Stimulated activated CD4-positive, alpha-beta T cell treated with anti-CD3 and anti-CD28 coated beads, Interleukin-15, amount 100 ng/mL, for 48 hours (primary cell): ENCODE results near the gene HMGCS2.
A peak's percentile ranks its signal among the peaks of the same experiment; 100 is the strongest.
"Not testable (repeated sequence)": the region's sequence is repeated elsewhere in the genome, so short reads cannot be mapped to it uniquely, and the experiment has no call there.

Experiments used
- DNase-seq, 2 donors: peaks; one replicate each; pipeline ENCODE4 v3.0.0-alpha.2; 2020; ENCODE audit warnings: low read depth in 2 of 2

The HMGCS2 gene

DNA sequence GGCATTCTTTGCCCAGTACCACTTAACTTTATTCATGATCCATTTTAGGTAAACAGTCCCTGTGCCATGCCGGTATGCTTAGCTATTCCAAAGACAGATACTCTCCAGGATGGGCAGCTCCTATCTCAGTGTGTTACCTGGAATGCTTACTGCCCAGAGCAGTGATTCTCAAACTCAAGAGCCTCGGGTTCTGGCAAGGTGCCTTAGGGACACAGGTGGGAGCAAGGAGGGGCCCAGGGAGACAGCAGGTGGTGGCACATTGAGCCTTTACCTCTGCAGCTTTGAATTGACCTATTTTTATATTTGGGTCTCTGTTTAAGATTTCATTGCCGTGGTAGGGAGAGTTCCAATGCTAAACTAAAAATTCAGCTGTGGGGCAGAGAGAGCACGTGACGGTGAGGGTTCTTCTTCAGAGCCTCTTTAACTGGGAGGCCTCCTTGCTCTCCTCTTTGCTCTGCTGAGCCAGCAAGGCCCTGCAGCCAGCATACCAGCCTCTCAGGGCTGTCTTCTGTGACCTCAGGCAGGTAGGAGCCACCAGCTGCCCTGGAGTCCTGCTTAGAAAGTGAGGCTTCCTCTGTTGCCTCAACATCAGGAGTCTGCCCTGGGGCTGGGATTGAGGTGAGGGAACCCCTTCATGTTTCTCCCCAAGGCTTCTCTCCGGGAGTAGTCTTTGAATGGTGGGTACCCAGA is 36.8 kb downstream of the HMGCS2 start:
- no peak for DNase-seq

DNA sequence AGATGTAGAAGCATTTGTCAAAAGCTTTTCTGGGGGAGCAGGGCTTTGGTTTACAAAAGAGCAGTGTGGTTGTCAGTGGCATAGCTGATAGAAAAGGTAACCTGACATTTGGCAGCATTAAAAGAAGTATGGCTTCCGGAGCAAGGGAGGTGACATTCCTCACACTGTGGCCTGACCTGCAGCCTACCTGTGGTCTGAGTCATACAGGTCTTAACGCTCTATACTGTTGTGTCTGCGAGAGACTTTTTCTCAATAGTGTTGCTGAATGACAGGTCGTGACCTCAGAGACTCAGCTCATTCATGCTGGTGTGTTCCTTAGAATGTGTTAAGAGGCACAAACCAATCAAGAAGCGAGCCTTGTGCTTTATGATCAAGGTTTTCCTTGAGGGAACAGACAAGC is 37.6 kb downstream of the HMGCS2 start:
- DNase-seq = no peak

DNA sequence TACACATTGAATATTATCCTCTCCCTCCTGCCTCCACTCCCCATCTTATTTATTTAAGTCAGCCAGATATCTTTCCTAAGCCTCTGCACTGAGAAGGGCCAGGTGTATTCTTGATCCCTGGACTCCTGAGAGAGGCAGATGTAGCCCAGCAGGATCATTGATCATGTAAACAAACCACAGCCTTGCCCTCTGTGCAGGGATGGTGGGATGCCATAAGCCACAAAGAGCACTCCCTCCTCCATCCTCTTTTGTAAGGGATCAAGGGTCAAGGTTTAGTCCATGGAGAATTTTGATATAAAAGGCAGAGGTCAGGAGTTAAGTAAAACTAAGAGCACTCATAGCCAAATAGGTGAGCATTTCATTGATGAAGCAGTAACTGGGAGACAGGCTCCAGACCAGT is 39.7 kb downstream of the HMGCS2 start:
- no peak for DNase-seq

DNA sequence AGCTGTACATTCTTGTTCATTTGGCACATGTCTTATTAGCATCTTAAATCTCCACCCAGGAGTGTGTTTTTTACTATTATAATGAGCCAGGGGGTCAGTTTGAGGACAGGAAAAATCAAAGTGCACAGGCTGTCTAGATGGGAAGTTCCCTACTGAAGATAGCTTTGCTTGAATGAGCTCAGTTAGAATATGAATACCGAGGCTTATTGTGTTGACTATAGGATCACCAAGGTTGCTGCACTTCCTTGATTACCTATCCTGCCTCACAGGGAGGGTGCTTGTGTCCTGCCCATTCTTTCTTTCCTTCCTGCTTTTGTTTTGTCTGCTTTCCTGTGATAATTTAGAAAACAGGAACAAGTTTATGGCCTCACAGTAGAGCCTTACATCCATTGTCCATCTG is 40.7 kb downstream of the HMGCS2 start:
- DNase-seq = no peak

DNA sequence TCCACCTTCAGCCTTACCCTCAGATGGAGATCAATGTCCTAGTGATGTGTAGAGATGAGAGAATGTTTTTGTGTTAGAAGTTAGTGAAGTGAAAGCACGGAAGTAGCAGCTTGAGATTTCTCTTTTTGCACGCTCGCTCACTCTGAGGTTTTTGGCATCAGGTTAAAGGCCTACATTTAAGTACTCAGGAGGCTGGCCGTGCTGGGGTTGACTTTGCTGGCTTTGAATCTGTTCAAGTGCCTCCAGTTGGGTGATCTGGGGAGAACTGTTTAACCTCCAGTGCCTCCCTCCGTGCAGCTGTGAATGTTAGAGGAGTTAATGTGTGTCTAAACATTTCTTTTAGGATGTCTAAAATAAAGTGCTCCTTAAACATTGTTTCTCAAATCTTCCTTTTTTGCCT is 43.1 kb downstream of the HMGCS2 start:
- no peak for DNase-seq

DNA sequence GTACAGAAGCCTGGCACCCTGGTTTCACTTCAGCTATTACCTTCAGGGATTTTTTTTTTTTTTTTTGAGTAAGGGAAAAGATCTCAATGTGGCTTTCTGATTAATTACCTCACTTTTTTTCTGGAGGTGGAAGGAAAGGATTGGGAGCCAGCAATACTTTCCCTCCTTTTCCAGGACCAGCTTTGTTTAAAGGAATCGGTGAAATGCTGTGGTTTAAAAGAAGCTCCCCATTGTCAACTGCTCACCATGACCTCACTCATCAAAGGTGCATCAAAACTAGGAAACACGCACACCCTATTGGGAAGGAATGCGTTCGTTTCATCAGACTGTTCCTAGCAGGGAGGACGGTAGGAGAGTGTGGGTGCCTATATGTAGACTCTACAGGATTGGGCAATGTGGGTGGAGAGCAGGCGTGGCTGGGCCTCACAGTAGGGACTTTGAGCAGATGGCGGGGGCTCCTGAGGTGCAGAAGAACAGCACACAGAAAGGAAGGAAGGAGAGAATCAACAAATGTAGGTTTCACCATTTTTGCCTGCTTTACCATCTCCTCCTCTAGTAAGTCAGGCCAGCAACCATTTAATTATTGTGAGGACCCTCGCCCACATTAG is 44.0 kb downstream of the HMGCS2 start:
- no peak for DNase-seq

DNA sequence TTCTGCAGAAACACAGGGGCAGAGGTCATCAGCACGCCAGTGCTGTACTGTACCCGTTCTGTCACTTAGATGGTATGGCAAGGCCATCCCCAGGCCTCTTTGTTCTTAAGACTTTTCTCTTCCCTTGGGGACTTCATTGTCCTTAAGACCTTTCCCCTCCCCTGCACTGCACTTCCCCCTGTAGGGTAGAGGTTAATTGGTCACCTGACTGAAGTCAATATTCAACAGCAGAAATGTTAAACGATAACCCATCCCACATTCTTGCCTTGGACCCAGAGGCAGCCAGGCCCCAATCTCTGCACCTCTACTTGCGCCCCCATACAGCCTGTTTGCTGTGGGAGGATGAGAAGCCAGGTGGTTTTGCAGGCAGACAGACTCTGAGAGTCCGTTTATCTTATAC is 46.8 kb downstream of the HMGCS2 start:
- no peak for DNase-seq

DNA sequence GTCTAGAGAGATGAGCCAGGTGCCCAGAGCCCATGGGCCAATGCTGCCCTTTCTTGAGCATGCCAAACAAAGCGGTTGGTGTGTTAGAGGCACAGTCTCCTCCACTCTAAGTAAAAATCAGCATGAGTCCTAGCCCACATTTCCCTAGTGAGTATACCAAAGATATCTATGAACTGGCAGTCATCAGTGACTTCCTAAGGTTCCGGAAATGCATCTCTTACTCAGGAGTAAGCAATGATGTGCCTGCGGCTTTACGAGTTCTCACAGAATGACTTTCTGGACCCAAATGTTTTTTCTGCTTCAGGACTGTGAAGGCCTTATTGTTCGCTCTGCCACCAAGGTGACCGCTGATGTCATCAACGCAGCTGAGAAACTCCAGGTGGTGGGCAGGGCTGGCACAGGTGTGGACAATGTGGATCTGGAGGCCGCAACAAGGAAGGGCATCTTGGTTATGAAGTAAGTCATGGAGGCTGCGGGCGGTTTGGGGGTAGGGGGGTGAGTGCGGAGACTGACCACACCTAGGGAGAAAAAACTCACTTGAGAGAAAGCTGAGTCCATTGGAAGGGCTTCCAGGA is 47.8 kb downstream of the HMGCS2 start:
- DNase-seq = no peak

DNA sequence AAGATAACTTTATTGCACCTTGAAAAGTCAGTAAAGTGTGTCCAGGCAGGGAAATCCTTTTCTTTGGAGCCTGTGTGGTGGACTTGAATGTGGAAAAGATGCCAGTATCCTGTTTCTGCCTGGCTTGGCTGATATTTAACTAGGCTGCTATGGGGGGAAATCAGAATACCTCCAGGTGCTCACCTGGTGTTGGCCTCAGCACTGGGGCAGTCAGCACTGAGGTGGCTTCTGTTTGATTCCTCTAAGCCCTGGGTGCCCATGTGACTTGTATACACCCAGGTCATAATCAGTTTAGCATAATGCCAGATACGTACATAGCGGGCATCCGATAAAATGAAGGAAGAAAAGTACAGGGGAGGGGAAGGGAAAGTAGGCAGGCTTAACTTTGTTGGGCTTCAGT is 49.7 kb downstream of the HMGCS2 start:
- DNase-seq = no peak

DNA sequence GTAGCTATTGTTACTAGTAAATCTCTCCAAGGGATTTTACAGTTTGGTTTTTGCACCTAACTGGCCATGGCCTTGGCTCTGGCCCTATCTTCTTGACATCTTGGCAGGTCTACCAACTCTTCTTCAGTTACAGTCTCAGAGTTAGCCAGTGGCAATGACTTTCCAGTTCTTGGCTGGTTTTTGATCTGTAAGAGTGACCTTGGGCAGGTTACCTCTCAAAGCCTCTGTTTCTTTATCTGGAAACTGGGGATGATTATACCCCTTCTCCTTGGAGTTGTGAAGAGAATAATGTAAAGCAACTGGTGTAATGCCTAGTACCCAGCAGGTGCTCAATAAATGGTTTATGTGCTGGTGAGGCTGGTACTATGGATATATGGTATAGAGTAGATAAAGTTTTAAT is 50.3 kb downstream of the HMGCS2 start:
- no peak for DNase-seq

DNA sequence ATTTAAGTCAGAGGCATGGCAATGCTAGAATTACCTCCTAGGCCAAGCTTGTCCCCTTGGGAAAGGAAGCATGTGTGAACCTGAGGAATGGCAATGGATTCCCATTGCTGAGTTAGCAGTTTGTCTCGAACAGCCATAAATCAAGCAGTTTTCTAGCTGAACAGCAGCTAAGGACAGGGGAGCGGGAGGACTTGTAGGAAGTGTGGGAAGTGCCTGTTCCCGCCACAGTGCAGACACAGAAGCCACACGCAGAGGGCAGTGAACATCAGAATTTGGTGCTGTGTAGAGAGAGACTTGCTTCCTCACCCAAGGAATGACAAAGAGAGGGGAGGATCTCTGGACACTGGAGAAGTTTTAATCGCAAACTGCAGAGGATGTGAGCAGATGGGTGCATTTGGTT is 53.2 kb downstream of the HMGCS2 start:
- no peak for DNase-seq

DNA sequence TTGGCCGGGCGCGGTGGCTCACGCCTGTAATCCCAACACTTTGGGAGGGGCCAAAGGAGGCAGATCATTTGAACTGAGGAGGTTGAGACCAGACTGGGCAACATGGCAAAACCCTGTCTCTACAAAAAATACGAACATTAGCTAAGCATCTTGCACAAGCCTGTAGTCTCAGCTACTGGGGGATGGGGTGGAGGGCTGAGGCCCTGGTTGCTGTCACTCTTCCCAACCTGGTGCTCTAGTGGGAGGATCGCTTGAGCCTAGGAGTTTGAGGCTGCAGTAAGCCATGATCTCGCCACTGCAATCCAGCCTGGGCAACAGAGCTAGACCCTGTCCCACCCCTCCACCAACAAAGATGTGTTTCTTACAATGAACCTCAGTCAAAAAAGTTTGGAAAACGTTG is 54.1 kb downstream of the HMGCS2 start:
- no peak for DNase-seq

DNA sequence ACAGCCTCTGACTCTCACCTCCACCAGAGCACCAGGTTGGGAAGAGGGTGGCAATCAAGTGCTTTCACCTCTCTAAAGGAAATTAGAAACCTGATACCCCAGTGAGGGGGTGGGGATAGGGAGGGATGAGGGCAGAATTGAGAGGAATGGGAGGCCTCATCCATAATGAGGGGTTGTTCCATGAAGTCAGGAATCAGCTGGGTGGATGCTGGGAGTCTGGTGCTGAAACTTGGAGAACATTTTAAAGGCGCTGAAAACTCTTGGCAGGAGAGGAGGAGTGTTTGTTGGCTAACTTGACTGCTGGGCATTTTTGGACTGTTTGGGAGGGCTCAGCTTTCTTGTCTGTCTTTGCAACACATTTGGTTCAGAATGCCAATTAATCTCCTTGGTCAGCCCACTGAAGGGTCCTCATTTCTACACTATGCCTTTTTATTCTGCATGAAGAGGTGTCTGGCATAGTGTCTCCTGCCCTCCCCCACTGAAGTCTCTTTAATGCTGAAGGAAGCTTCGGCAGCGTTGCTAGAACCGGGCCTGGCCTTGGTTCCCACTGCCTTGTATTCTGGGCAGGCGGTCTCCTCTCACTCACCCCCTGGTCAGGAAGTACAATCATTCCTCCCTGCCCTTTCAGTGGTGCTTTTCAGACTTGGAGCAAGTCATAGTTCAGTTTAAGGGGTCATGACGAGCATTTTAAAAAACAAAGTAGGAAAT is 54.8 kb downstream of the HMGCS2 start:
- no peak for DNase-seq

DNA sequence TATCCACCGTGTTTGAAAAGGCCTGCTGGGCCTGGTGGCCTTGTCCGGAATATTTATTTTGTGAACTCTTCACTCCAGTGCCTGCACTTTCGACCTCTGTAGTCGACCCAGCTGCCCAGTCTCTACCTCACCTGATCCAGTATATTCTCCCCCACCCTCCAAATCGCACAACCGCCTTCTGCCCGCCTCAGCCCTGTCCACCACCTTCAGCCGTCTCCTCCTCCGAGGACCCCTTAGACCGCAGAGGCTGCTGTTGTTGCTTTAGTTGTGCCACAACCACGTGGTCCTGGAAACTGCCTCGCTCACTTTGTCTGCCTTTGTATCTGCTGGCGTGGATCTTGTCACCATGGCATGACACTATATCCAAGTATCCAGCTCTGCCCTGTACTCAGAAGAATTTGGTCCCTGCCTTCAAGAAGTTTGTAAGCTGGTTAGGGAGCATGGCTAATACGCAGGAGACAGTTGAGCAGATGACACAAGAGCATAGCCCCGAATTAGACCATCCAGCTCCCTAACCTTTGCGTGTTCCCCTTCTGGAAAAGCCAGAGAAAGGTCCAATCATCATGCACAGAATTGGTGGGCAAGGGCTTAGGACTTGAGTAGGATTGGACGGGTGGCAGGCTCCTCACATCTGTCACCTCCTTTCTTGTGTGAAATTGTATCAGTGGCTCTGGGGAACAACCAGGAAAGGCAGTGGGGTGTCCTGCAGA is 55.5 kb downstream of the HMGCS2 start:
- no peak for DNase-seq

DNA sequence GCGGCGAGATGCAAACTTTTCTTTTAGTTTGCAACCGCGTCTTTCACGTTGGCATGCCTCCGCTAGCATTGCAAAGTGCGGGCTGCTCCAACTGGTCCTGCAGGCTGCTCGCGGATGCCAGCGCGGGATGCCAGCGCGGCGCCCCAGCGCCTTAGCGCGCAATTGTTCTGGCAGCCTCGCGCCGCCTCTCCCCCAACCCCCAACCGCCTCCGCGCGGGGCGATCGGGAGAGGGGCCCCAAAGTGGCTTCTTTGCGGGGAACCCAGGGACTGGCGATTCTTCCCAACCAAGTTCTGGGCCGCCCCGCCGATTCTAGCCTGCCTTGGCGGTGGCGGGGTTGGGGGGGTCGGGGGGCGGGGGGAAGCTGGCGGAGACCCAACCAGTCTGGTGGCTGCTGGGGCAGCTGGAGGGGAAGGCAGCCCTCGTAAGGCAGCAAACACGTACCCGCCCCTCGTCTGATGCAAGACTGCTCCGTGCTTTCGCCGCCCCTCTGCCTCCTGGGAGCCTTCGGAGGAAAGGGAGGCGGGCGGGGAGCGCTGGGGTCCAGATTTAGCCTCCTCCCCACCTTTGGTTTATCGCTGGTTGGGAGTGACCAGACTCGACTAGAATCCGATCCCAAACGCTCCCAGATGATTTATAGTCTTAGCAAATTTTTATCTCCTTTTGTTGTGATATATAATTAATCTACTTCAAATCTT is 56.2 kb downstream of the HMGCS2 start:
- DNase-seq = peak; percentile 36 to 38

DNA sequence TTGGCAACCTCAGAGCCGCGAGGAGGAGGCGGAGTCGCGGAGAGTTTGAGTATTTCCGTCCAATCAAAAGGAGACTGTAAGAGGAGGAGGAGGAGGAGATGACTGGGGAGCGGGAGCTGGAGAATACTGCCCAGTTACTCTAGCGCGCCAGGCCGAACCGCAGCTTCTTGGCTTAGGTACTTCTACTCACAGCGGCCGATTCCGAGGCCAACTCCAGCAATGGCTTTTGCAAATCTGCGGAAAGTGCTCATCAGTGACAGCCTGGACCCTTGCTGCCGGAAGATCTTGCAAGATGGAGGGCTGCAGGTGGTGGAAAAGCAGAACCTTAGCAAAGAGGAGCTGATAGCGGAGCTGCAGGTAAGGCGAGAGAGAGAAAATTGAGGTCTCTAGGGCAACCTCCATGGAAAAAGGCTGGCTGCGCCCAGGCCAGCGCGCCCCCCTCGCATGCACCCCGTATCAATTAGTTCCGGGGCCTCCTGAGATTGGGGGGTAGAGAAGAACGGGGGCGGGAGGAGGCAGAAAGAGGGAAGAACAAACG is 56.8 kb downstream of the HMGCS2 start, which contains the start of gene PHGDH:
Gene PHGDH, plus strand, starts transcription at position 131 of the 538 bp plus-strand sequence. Its CDS starts 89 bp downstream, at position 220.
- peak; percentile 49 to 56 for DNase-seq

DNA sequence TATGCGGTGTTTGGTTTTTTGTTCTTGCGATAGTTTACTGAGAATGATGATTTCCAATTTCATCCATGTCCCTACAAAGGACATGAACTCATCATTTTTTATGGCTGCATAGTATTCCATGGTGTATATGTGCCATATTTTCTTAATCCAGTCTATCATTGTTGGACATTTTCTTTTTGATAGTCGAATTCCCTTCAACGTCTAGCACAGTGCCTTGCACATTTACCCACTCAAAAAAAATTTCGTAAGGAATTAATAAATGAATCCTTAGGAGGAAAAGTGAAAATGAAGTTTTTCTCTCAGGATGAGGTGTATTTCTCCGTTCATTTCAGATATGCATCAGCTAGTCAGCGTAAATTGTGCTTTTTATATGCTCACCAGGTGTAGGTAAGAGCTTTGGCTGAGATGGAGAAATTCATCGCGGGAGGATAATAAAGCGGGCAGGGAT is 57.3 kb downstream of the HMGCS2 start:
- DNase-seq = not testable (repeated sequence)

DNA sequence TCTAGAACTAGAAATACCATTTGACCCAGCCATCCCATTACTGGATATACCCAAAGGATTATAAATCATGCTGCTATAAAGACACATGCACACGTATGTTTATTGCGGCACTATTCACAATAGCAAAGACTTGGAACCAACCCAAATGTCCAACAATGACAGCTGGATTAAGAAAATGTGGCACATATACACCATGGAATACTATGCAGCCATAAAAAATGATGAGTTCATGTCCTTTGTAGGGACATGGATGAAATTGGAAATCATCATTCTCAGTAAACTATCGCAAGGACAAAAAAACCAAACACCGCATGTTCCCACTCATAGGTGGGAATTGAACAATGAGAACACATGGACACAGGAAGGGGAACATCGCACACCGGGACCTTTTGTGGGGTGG is 62.1 kb downstream of the HMGCS2 start:
- not testable (repeated sequence) for DNase-seq

DNA sequence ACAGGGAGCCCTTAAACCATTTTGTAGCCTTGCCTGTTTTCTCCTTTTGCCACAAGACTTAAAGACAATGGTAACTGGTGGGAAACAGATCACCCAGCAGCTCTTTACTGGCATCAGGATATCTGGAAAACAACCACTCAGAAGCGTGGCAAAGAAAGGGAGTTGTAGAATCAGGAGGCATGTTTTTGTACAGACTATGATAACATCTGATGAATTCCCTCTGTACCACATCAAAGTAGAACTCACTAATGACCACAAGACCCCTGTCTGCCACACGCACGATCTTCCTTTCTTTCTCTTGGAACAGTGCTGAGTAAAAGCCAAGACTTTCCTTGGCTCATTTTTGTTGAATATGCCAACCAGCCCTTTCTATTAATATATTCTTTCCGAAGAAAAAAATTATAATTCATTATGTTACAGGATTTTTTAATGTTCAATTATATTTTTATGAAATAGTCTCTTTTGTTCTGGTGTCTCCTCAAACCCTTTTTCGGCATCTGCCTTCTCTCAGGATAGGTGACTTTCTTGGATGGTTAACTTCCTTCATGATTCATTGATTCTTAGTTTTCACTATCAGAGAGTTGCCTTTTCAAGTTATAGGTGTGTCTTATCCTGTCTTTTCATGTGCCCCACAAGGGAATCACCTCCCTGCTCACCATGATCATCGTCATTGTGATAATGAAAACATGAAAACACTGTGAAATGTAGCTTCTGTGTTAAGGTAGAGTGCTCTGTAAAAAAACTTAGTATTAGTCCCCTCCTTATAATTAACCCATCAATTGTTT is 64.8 kb downstream of the HMGCS2 start:
- no peak for DNase-seq

DNA sequence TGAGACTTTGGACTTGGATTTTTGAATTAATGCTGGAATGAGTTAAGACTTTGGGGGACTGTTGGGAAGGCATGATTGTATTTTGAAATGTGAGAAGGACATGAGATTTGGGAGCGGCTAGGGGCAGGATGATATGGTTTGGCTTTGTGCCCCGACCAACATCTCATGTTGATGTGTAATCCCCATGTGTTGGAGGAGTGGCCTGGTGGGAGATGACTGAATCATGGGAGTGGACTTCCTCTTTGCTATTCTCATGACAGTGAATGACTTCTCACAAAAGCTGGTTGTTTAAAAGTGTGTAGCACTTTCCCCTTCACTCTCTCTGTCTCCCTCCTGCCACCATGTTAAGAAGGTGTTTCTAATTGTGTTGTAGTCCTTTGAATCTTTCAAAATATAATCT is 66.3 kb downstream of the HMGCS2 start:
- no peak for DNase-seq
